K562 (cell line): ENCODE measurements around the gene CRYBA4. TPM values are rescaled to one million over a fixed set of nuclear protein-coding genes. Genes with fewer than 3 reads are reported as not detected.

Experiments used
- E2F6 ChIP-seq, 2 experiments: IDR thresholded peaks; 2 replicates each; pipeline ENCODE4 v1.6.1; 2011; ENCODE audit warnings: borderline replicate concordance in 1 of 2, control low read depth in 1 of 2, low read depth in 1 of 2, low read length in 1 of 2, mild to moderate bottlenecking in 1 of 2, mixed read lengths in 1 of 2, moderate library complexity in 1 of 2; ENCODE audit not compliant: insufficient read depth in 1 of 2, insufficient read length in 1 of 2, poor library complexity in 1 of 2, severe bottlenecking in 1 of 2; ENCODE audit errors: extremely low read depth in 1 of 2
- FOS ChIP-seq: IDR thresholded peaks from 3 replicates; pipeline ENCODE4 v1.6.1; 2011; ENCODE audit not compliant: insufficient read length; ENCODE audit errors: extremely low read depth
- KLF10 ChIP-seq: fragments of 250-450 bp; sonication (Bioruptor Pico); IDR thresholded peaks from 2 replicates; pipeline ENCODE4 v1.6.1; 2021; ENCODE audit warnings: matching md5 sums
- NFXL1 ChIP-seq: fragments of 450-650 bp; formaldehyde crosslinking; IDR thresholded peaks from 2 replicates; pipeline ENCODE4 v1.4.0; 2021; ENCODE audit warnings: mild to moderate bottlenecking
- NR0B1 ChIP-seq: fragments of 450-650 bp; IDR thresholded peaks from one replicate; pipeline ENCODE4 v1.6.1; 2018; ENCODE audit warnings: mild to moderate bottlenecking, moderate library complexity; ENCODE audit not compliant: partially characterized antibody
- PRPF4 ChIP-seq: fragments of 200-400 bp; formaldehyde crosslinking; IDR thresholded peaks from one replicate; pipeline ENCODE4 v1.6.1; 2017; ENCODE audit warnings: low read length, low read depth, mild to moderate bottlenecking; ENCODE audit not compliant: insufficient read depth, poor library complexity, severe bottlenecking
- RBBP5 ChIP-seq: fragments of 200-600 bp; sonication (generic); IDR thresholded peaks from 2 replicates; pipeline ENCODE4 v1.6.1; 2012; ENCODE audit warnings: borderline replicate concordance, mild to moderate bottlenecking, low read length, control low read depth, inconsistent platforms; ENCODE audit not compliant: insufficient read depth, poor library complexity, severe bottlenecking
- SIRT6 ChIP-seq: IDR thresholded peaks from one replicate; pipeline ENCODE4 v1.6.1; 2012; ENCODE audit warnings: low read depth, mild to moderate bottlenecking, control low read depth, inconsistent platforms, low read length, moderate library complexity
- SNIP1 ChIP-seq: fragments of 450-650 bp; IDR thresholded peaks from 2 replicates; pipeline ENCODE4 v1.7.1; 2017; ENCODE audit warnings: low read depth, mild to moderate bottlenecking
- TBL1XR1 ChIP-seq, 2 experiments: IDR thresholded peaks; 2 replicates each; pipeline ENCODE4 v1.6.1; 2012; ENCODE audit warnings: improper control_type of control experiment in 2 of 2, low read length in 2 of 2, mild to moderate bottlenecking in 1 of 2
- TEAD4 ChIP-seq, 2 experiments: sonication (generic) in 1 of 2; formaldehyde crosslinking in 1 of 2; IDR thresholded peaks; 2 replicates each; pipeline versions ENCODE4 v1.6.1 to v1.8.0; 2012 to 2022; ENCODE audit warnings: borderline replicate concordance in 1 of 2, inconsistent platforms in 1 of 2, low read length in 1 of 2, mild to moderate bottlenecking in 1 of 2, missing genetic modification reagents in 1 of 2
- U2AF2 ChIP-seq: fragments of 200-400 bp; formaldehyde crosslinking; optimal IDR thresholded peaks from 2 replicates; pipeline ENCODE3; 2017; ENCODE audit warnings: low read depth, mild to moderate bottlenecking, low read length
- ZBTB12 ChIP-seq: fragments of 250-450 bp; sonication (Bioruptor Pico); IDR thresholded peaks from 2 replicates; pipeline ENCODE4 v1.4.0; 2020
- ZNF644 ChIP-seq: fragments of 200-800 bp; sonication (Bioruptor generic); IDR thresholded peaks from 2 replicates; pipeline ENCODE4 v1.6.1; 2016; ENCODE audit warnings: low read depth, missing genetic modification characterization, missing compliant biosample characterization
- ZNF695 ChIP-seq: fragments of 450-650 bp; formaldehyde crosslinking; IDR thresholded peaks from 2 replicates; pipeline ENCODE4 v1.4.0; 2020; ENCODE audit warnings: mild to moderate bottlenecking, moderate library complexity
- ZNF699 ChIP-seq: fragments of 250-450 bp; sonication (Bioruptor Pico); IDR thresholded peaks from 2 replicates; pipeline ENCODE4 v1.8.0; 2021; ENCODE audit warnings: mild to moderate bottlenecking, moderate library complexity; ENCODE audit not compliant: insufficient replicate concordance
- polyA plus RNA-seq, 8 experiments: library from polyadenylated mRNA; depleted of rRNA in 4 of 8; stranded (reverse) in 5 of 8; unstranded in 3 of 8; fragments of >200 nt; fragmentation: Nextera tagmentation in 2 of 8; fragmentation: Illumina TruSeq in 1 of 8; extraction: Ambion mirVana in 2 of 8; extraction: Trizol in 1 of 8; gene quantifications; 2 replicates each; pipeline versions ENCODE4 v1.2.1 to v1.2.3, GENCODE V29; 2011 to 2014; ENCODE audit warnings: inconsistent platforms in 1 of 8, missing spikeins in 1 of 8
- total RNA-seq, 7 experiments: library from RNA; depleted of rRNA in 6 of 7; stranded (reverse); fragments of >200 nt in 6 of 7; fragmentation: Illumina TruSeq in 2 of 7; extraction: Trizol in 2 of 7; gene quantifications; 2 replicates each; pipeline versions ENCODE4 v1.2.1 to v1.2.3, GENCODE V29; 2011 to 2021; ENCODE audit warnings: low replicate concordance in 1 of 7
- TF ChIP-seq, protein P1 (sequence below): fragments of 250-450 bp; sonication (Bioruptor Pico); IDR thresholded peaks from 2 replicates; pipeline ENCODE4 v1.8.0; 2022; ENCODE audit warnings: moderate library complexity, mild to moderate bottlenecking, inconsistent platforms
- TF ChIP-seq, protein P2 (sequence below): fragments of 250-450 bp; sonication (Bioruptor Pico); IDR thresholded peaks from 2 replicates; pipeline ENCODE4 v1.8.0; 2022; ENCODE audit warnings: inconsistent platforms, mild to moderate bottlenecking, moderate library complexity, borderline replicate concordance

The CRYBA4 gene
- total and polyA plus RNA-seq, 9 of the 15 experiments (the other 6 are each of a cell fraction or from before 2014, with no cell fraction given) = 0.59 to 3.3 (median 1.6) TPM

- TF ChIP-seq, protein P1, sequence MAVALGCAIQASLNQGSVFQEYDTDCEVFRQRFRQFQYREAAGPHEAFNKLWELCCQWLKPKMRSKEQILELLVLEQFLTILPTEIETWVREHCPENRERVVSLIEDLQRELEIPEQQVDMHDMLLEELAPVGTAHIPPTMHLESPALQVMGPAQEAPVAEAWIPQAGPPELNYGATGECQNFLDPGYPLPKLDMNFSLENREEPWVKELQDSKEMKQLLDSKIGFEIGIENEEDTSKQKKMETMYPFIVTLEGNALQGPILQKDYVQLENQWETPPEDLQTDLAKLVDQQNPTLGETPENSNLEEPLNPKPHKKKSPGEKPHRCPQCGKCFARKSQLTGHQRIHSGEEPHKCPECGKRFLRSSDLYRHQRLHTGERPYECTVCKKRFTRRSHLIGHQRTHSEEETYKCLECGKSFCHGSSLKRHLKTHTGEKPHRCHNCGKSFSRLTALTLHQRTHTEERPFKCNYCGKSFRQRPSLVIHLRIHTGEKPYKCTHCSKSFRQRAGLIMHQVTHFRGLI (CRISPR knock-in tag) = no peak
- TF ChIP-seq ZBTB12 (CRISPR knock-in tag) = no peak
- no peak for TF ChIP-seq ZNF644 (tag)
- no peak for TF ChIP-seq TBL1XR1 (IDR thresholded peaks at IDR 0.05; ENCODE audit: low read length in 2 of 2)
- no peak for TF ChIP-seq ZNF695 (CRISPR knock-in tag)
- no peak for TF ChIP-seq SIRT6
- no peak for TF ChIP-seq SNIP1
- peak; percentile 31 for TF ChIP-seq RBBP5
- TF ChIP-seq NR0B1 = no peak
- TF ChIP-seq ZNF699 = no peak
- TF ChIP-seq, protein P2, sequence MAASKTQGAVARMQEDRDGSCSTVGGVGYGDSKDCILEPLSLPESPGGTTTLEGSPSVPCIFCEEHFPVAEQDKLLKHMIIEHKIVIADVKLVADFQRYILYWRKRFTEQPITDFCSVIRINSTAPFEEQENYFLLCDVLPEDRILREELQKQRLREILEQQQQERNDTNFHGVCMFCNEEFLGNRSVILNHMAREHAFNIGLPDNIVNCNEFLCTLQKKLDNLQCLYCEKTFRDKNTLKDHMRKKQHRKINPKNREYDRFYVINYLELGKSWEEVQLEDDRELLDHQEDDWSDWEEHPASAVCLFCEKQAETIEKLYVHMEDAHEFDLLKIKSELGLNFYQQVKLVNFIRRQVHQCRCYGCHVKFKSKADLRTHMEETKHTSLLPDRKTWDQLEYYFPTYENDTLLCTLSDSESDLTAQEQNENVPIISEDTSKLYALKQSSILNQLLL = no peak
- TF ChIP-seq E2F6 (IDR thresholded peaks at IDR 0.05; ENCODE audit: borderline replicate concordance in 1 of 2, extremely low read depth in 1 of 2, insufficient read depth in 1 of 2, insufficient read length in 1 of 2, low read depth in 1 of 2, low read length in 1 of 2, poor library complexity in 1 of 2, severe bottlenecking in 1 of 2) = no peak
- no peak for TF ChIP-seq TEAD4 (IDR thresholded peaks at IDR 0.05; ENCODE audit: low read length)
- TF ChIP-seq TEAD4 (CRISPR knock-in tag; IDR thresholded peaks at IDR 0.05; ENCODE audit: borderline replicate concordance) = no peak
- TF ChIP-seq FOS = no peak
- no peak for TF ChIP-seq NFXL1
- no peak for TF ChIP-seq KLF10
- no peak for TF ChIP-seq U2AF2
- TF ChIP-seq PRPF4 = no peak
Observed at GRCh38 chr22:26672590-26673468, 51.1 kb downstream of the CRYBA4 start (continued).
